WTC11 (cell line): ENCODE measurements around the gene GRM7. TPM values are rescaled to one million over a fixed set of nuclear protein-coding genes. Genes with fewer than 3 reads are reported as not detected.

Experiments
- ATAC-seq: fragments of 200-7000 bp; cut with Tn5 transposase; 2 replicates; pipeline ENCODE4 v1.10.0; 2021; ENCODE audit warnings: mild to moderate bottlenecking, moderate library complexity
- CTCF ChIA-PET: fragments of 300-600 bp; sonication (Branson Sonifier 250); formaldehyde crosslinking; loops from one replicate; lab custom pipeline; 2021; ENCODE audit warnings: antibody characterized with exemption; lab: Charles Lee
- POLR2A ChIA-PET: fragments of 350-600 bp; sonication (Branson Sonifier 250); formaldehyde crosslinking; loops from one replicate; lab custom pipeline; 2021; ENCODE audit warnings: antibody characterized with exemption; lab: Charles Lee
- DNase-seq: peaks from one replicate; pipeline ENCODE4 v3.0.0; 2021; ENCODE audit warnings: low spot score
- H3K27ac Mint-ChIP-seq: 2 replicates; pipeline ENCODE4 v1.8.0; 2021; ENCODE audit warnings: mixed read lengths
- H3K27me3 Mint-ChIP-seq: 2 replicates; pipeline ENCODE4 v1.8.0; 2021; ENCODE audit warnings: low read depth, mild to moderate bottlenecking, moderate library complexity, mixed read lengths
- H3K36me3 Mint-ChIP-seq: 2 replicates; pipeline ENCODE4 v1.8.0; 2021; ENCODE audit warnings: mixed read lengths
- H3K4me1 Mint-ChIP-seq: 2 replicates; pipeline ENCODE4 v1.8.0; 2022; ENCODE audit warnings: mixed read lengths
- H3K4me3 Mint-ChIP-seq: 2 replicates; pipeline ENCODE4 v1.8.0; 2021; ENCODE audit warnings: mild to moderate bottlenecking, moderate library complexity, mixed read lengths
- H3K9me3 Mint-ChIP-seq: 2 replicates; pipeline ENCODE4 v1.8.0; 2021; ENCODE audit warnings: mixed read lengths
- AR ChIP-seq: fragments of 250-450 bp; sonication (Bioruptor Pico); IDR thresholded peaks from 2 replicates; pipeline ENCODE4 v1.9.0; 2021; ENCODE audit warnings: mild to moderate bottlenecking
- GTF2I ChIP-seq: fragments of 250-450 bp; sonication (Bioruptor Pico); conservative IDR thresholded peaks from 2 replicates; pipeline ENCODE4 v1.4.0; 2021; ENCODE audit warnings: mild to moderate bottlenecking
- IRF2 ChIP-seq: sonication (generic); formaldehyde crosslinking; IDR thresholded peaks from 2 replicates; pipeline ENCODE4 v1.8.0; 2022; ENCODE audit warnings: low read depth, missing genetic modification reagents, borderline replicate concordance
- JAZF1 ChIP-seq: fragments of 250-450 bp; sonication (Bioruptor Pico); IDR thresholded peaks from 2 replicates; pipeline ENCODE4 v1.9.0; 2021; ENCODE audit warnings: moderate library complexity, mild to moderate bottlenecking, inconsistent platforms
- MYBL2 ChIP-seq: sonication (generic); formaldehyde crosslinking; IDR thresholded peaks from 2 replicates; pipeline ENCODE4 v1.8.1; 2023; ENCODE audit warnings: mild to moderate bottlenecking, moderate library complexity, missing genetic modification reagents
- NR2C2 ChIP-seq: sonication (generic); formaldehyde crosslinking; IDR thresholded peaks from 2 replicates; pipeline ENCODE4 v1.8.0; 2022; ENCODE audit warnings: mild to moderate bottlenecking, missing genetic modification reagents
- TCF7 ChIP-seq: sonication (generic); formaldehyde crosslinking; IDR thresholded peaks from 2 replicates; pipeline ENCODE4 v1.8.0; 2022; ENCODE audit warnings: mild to moderate bottlenecking, low read depth, missing genetic modification reagents, moderate library complexity
- ZNF219 ChIP-seq: sonication (generic); formaldehyde crosslinking; IDR thresholded peaks from 2 replicates; pipeline ENCODE4 v1.8.0; 2023; ENCODE audit warnings: missing genetic modification reagents, mild to moderate bottlenecking, borderline replicate concordance
- ZNF232 ChIP-seq: sonication (generic); formaldehyde crosslinking; IDR thresholded peaks from 2 replicates; pipeline ENCODE4 v1.8.0; 2022; ENCODE audit warnings: mild to moderate bottlenecking, missing genetic modification reagents
- ZNF263 ChIP-seq: sonication (generic); formaldehyde crosslinking; IDR thresholded peaks from 2 replicates; pipeline ENCODE4 v1.8.1; 2022; ENCODE audit warnings: low read depth, mild to moderate bottlenecking, moderate library complexity, missing genetic modification reagents
- total RNA-seq: library from RNA; stranded (reverse); gene quantifications from 3 replicates; pipeline ENCODE4 v1.2.3, GENCODE V29; 2021
- TF ChIP-seq, protein P1 (sequence below): fragments of 250-450 bp; sonication (Bioruptor Pico); IDR thresholded peaks from 2 replicates; pipeline ENCODE4 v1.9.0; 2021; ENCODE audit warnings: mild to moderate bottlenecking, borderline replicate concordance
- TF ChIP-seq, protein P2 (sequence below): sonication (generic); formaldehyde crosslinking; IDR thresholded peaks from 2 replicates; pipeline ENCODE4 v1.8.1; 2023; ENCODE audit warnings: mild to moderate bottlenecking, missing genetic modification reagents
- TF ChIP-seq, protein P3 (sequence below): fragments of 250-450 bp; sonication (Bioruptor Pico); IDR thresholded peaks from 2 replicates; pipeline ENCODE4 v1.9.0; 2021; ENCODE audit warnings: moderate library complexity, mild to moderate bottlenecking, inconsistent platforms, borderline replicate concordance

The GRM7 gene
- total RNA-seq, 1 experiment from 2014 or later = 0.42 TPM

GRCh38 chr3:7512048-7512447 lies 651.1 kb downstream of the GRM7 start:
- no peak for DNase-seq
- no peak for ATAC-seq
- POLR2A ChIA-PET = interaction anchor here (0.5 kb wide), 1 partner anchor 96 kb away, joined by 4 read pairs; no protein-coding TSS in a partner anchor
- Mint-ChIP-seq H3K27ac (no peak overlapping the region), H3K4me3 (no peak overlapping the region), H3K4me1 (no peaks in the 10 kb centered on the region), H3K9me3 (no peaks in the 10 kb centered on the region), H3K36me3 (no peaks in the 10 kb centered on the region), H3K27me3 (no peaks in the 10 kb centered on the region)
- CTCF ChIA-PET = no interaction called here
- TF ChIP-seq ZNF263 (no peak), AR (CRISPR knock-in tag) (no peak), IRF2 (CRISPR knock-in tag) (no peak)
- TF ChIP-seq, protein P1, sequence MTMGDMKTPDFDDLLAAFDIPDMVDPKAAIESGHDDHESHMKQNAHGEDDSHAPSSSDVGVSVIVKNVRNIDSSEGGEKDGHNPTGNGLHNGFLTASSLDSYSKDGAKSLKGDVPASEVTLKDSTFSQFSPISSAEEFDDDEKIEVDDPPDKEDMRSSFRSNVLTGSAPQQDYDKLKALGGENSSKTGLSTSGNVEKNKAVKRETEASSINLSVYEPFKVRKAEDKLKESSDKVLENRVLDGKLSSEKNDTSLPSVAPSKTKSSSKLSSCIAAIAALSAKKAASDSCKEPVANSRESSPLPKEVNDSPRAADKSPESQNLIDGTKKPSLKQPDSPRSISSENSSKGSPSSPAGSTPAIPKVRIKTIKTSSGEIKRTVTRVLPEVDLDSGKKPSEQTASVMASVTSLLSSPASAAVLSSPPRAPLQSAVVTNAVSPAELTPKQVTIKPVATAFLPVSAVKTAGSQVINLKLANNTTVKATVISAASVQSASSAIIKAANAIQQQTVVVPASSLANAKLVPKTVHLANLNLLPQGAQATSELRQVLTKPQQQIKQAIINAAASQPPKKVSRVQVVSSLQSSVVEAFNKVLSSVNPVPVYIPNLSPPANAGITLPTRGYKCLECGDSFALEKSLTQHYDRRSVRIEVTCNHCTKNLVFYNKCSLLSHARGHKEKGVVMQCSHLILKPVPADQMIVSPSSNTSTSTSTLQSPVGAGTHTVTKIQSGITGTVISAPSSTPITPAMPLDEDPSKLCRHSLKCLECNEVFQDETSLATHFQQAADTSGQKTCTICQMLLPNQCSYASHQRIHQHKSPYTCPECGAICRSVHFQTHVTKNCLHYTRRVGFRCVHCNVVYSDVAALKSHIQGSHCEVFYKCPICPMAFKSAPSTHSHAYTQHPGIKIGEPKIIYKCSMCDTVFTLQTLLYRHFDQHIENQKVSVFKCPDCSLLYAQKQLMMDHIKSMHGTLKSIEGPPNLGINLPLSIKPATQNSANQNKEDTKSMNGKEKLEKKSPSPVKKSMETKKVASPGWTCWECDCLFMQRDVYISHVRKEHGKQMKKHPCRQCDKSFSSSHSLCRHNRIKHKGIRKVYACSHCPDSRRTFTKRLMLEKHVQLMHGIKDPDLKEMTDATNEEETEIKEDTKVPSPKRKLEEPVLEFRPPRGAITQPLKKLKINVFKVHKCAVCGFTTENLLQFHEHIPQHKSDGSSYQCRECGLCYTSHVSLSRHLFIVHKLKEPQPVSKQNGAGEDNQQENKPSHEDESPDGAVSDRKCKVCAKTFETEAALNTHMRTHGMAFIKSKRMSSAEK (CRISPR knock-in tag) = no peak

- H3K9me3 Mint-ChIP-seq = peaks cover 5% of the 10 kb centered on the region
- no peak overlapping the region for H3K27ac Mint-ChIP-seq
- no peaks in the 10 kb centered on the region for H3K4me1 Mint-ChIP-seq
- TF ChIP-seq, protein P2, sequence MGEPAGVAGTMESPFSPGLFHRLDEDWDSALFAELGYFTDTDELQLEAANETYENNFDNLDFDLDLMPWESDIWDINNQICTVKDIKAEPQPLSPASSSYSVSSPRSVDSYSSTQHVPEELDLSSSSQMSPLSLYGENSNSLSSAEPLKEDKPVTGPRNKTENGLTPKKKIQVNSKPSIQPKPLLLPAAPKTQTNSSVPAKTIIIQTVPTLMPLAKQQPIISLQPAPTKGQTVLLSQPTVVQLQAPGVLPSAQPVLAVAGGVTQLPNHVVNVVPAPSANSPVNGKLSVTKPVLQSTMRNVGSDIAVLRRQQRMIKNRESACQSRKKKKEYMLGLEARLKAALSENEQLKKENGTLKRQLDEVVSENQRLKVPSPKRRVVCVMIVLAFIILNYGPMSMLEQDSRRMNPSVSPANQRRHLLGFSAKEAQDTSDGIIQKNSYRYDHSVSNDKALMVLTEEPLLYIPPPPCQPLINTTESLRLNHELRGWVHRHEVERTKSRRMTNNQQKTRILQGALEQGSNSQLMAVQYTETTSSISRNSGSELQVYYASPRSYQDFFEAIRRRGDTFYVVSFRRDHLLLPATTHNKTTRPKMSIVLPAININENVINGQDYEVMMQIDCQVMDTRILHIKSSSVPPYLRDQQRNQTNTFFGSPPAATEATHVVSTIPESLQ (CRISPR knock-in tag) = no peak
- TF ChIP-seq TCF7 (CRISPR knock-in tag) (no peak), IRF2 (CRISPR knock-in tag) (no peak), ZNF232 (CRISPR knock-in tag) (no peak), GTF2I (no peak), ZNF219 (CRISPR knock-in tag) (no peak), JAZF1 (CRISPR knock-in tag) (no peak), NR2C2 (CRISPR knock-in tag) (no peak), MYBL2 (CRISPR knock-in tag) (no peak)
- TF ChIP-seq, protein P3, sequence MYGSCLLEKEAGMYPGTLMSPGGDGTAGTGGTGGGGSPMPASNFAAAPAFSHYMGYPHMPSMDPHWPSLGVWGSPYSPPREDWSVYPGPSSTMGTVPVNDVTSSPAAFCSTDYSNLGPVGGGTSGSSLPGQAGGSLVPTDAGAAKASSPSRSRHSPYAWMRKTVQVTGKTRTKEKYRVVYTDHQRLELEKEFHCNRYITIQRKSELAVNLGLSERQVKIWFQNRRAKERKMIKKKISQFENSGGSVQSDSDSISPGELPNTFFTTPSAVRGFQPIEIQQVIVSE = no peak
- TF ChIP-seq, all 79 proteins: peak for 0
- Mint-ChIP-seq H3K4me3 (no peak overlapping the region), H3K36me3 (no peaks in the 10 kb centered on the region), H3K27me3 (no peaks in the 10 kb centered on the region; the same call in 1 of the 2 replicates)
- ChIA-PET CTCF (no interaction called here), POLR2A (no interaction called here)
- no peak for ATAC-seq
- no peak for DNase-seq
Measured at GRCh38 chr3:7518026-7518425, 657.1 kb downstream of the GRM7 start.
